ENCODE data around the gene SEMA3D. TPM values are rescaled to one million over a fixed set of nuclear protein-coding genes. Genes with fewer than 3 reads are reported as not detected.

The SEMA3D gene
- total RNA-seq, 4 donors from 2014 or later: 4.8 to 12.7 (median 9.8) TPM

DNA sequence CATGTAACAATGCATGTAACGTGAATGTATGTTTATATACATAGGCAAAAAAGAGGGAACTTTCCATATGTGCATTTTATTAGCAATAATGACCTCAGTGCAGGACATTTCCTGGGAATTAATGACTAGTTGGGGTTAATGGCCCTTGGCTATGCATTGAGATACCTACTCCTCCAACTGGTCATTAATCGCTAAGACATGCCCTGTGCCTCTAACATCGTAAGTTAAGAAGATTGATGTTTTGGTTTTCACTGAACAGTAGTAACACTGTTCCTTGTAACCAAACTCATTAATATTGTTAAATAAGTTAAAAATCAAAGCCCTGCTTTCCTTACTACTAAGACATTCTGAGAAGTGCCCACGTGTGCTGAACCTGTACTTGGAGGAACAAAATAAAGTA is 61.7 kb downstream of the SEMA3D start:
- whole genome bisulfite sequencing, 2 donors: 88 to 94% methylated on average over 4 of the region's 4 CpGs
- TF ChIP-seq, protein P1, sequence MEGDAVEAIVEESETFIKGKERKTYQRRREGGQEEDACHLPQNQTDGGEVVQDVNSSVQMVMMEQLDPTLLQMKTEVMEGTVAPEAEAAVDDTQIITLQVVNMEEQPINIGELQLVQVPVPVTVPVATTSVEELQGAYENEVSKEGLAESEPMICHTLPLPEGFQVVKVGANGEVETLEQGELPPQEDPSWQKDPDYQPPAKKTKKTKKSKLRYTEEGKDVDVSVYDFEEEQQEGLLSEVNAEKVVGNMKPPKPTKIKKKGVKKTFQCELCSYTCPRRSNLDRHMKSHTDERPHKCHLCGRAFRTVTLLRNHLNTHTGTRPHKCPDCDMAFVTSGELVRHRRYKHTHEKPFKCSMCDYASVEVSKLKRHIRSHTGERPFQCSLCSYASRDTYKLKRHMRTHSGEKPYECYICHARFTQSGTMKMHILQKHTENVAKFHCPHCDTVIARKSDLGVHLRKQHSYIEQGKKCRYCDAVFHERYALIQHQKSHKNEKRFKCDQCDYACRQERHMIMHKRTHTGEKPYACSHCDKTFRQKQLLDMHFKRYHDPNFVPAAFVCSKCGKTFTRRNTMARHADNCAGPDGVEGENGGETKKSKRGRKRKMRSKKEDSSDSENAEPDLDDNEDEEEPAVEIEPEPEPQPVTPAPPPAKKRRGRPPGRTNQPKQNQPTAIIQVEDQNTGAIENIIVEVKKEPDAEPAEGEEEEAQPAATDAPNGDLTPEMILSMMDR (IDR thresholded peaks at IDR 0.05): no peak
- TF ChIP-seq POLR2A (IDR thresholded peaks at IDR 0.05): no peak
- no peaks in the 10 kb centered on the region for H3K4me1 ChIP-seq
- H3K27ac ChIP-seq: no peak overlapping the region
- no peaks in the 10 kb centered on the region for H3K36me3 ChIP-seq
- no peak overlapping the region for H3K4me3 ChIP-seq
- no peaks in the 10 kb centered on the region for H3K9me3 ChIP-seq
- no peak for DNase-seq (ENCODE audit: low spot score in 2 of 2)
- no peaks in the 10 kb centered on the region for H3K27me3 ChIP-seq

DNA sequence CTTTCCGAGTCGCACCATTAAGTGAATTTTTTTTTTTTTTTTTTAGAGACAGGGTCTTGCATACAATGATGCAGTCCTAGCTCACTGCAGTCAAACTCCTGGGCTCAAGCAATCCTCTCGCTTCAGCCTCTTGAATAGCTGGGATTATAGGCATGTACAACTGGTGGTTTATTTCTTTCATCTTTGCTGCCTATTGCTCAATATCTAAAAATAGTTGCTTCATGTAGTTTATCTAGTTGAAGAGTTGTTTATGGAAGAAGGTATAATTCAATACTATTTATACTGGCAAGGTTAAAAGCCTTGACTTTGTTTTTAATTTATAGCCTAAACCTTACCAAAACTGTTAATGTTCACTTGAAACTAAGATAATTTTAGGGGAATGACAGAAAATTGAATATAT is 66.9 kb downstream of the SEMA3D start:
- Histone ChIP-seq H3K9me3 (no peaks in the 10 kb centered on the region), H3K27me3 (no peaks in the 10 kb centered on the region), H3K4me1 (no peaks in the 10 kb centered on the region), H3K27ac (no peak overlapping the region), H3K4me3 (no peak overlapping the region), H3K36me3 (no peaks in the 10 kb centered on the region)
- WGBS, 2 donors: 98 to 100% methylated on average over 3 of the region's 3 CpGs
- no peak for DNase-seq (ENCODE audit: low spot score in 2 of 2)
- TF ChIP-seq POLR2A (IDR thresholded peaks at IDR 0.05) (no peak), EP300 (IDR thresholded peaks at IDR 0.05) (no peak)
- TF ChIP-seq, protein P1 (IDR thresholded peaks at IDR 0.05): no peak

DNA sequence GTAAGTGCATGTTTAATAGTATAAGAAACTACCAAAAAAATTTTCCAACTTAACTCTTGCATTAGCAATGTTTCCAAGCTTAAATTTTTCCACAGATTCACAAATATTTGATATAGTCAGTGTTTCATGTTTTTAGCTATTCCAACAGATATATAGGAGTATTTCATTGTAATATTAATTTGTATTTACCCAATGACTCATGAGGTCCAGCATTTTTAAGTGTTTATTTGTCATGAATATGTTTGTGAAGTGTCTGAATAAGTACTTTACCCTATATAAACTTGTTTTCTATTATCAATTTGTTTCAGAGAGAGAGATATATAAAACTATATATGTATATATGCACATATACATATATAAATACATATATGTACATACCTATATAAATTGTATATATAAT is 71.0 kb downstream of the SEMA3D start:
- no peak overlapping the region for H3K27ac ChIP-seq
- DNase-seq (ENCODE audit: low spot score in 2 of 2): no peak
- no peak overlapping the region for H3K4me3 ChIP-seq
- H3K4me1 ChIP-seq: no peaks in the 10 kb centered on the region
- TF ChIP-seq EP300 (IDR thresholded peaks at IDR 0.05) (no peak), POLR2A (IDR thresholded peaks at IDR 0.05) (no peak)
- TF ChIP-seq, protein P1 (IDR thresholded peaks at IDR 0.05): no peak
- no peaks in the 10 kb centered on the region for H3K36me3 ChIP-seq
- no peaks in the 10 kb centered on the region for H3K27me3 ChIP-seq
- H3K9me3 ChIP-seq: no peaks in the 10 kb centered on the region

DNA sequence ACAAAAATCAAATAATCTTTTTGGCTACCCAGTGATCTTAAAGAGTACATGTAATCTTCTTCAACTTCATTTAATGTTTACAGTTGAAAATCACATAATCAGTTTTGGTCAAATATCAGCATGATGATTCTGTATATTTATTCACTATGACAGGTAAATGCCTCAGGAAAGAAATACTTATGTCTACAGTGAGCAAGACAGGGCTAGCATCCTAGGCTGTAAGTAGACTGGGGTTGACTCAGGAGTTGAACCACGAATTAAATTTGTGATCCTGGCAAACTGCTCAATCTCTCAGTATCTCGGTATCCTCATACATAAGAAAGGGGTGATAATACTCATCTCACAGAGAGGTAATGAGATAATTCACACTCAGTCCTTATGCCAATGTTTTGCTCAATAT is 71.8 kb downstream of the SEMA3D start:
- Histone ChIP-seq H3K9me3 (no peaks in the 10 kb centered on the region), H3K36me3 (no peaks in the 10 kb centered on the region), H3K27ac (no peak overlapping the region), H3K27me3 (no peaks in the 10 kb centered on the region), H3K4me1 (no peaks in the 10 kb centered on the region), H3K4me3 (no peak overlapping the region)
- WGBS, 2 donors: 91 to 98% methylated on average over 2 of the region's 2 CpGs
- TF ChIP-seq, protein P1 (IDR thresholded peaks at IDR 0.05): no peak
- TF ChIP-seq EP300 (IDR thresholded peaks at IDR 0.05) (no peak), POLR2A (IDR thresholded peaks at IDR 0.05) (no peak)
- no peak for DNase-seq (ENCODE audit: low spot score in 2 of 2)

DNA sequence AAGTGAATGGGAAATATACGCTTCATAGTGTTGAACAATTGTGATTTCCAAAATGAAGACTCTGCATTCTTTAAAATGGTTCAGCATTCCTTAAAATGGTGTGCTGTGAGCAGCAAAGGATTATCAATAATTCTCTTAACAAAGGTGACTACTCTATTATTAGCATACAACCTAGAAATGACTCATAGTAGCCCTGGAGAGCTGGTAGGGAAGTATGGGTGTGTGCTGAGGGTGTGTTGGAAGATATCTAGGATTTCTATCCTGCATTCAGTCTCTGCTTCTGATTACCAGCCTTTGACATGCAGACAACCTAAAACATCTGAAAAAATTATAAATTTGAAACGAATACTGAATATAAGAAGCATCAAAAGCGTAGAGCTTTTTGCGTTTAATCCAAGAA is 72.5 kb downstream of the SEMA3D start:
- Histone ChIP-seq H3K27me3 (no peaks in the 10 kb centered on the region), H3K4me3 (no peak overlapping the region), H3K27ac (no peak overlapping the region), H3K36me3 (no peaks in the 10 kb centered on the region), H3K4me1 (no peaks in the 10 kb centered on the region), H3K9me3 (no peaks in the 10 kb centered on the region)
- 88 to 95% methylated on average over 4 of the region's 4 CpGs for WGBS, 2 donors
- no peak for DNase-seq (ENCODE audit: low spot score in 2 of 2)
- no peak for TF ChIP-seq POLR2A (IDR thresholded peaks at IDR 0.05)

DNA sequence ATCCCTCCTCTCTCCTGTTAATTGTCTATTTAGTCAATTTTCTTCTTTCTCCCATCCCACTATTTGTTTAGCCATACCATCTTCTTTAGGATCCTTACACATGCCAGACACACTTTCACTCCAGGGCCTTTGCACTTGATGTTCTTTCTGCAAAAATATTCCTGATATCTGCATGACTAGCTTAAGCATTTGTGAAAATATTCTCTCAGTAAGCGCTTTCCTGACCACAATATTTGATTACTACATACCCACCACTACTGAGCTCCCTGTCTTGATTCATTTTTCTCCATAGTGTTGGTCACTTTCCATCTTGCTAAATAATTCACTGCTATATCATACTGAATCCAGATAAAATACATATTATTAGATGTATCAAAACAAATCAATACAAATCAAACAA is 75.1 kb downstream of the SEMA3D start:
- DNase-seq (ENCODE audit: low spot score in 2 of 2): no peak
- 88 to 91% methylated on average over 1 of the region's 1 CpG for WGBS, 2 donors
- Histone ChIP-seq H3K9me3 (no peaks in the 10 kb centered on the region), H3K36me3 (no peaks in the 10 kb centered on the region), H3K27me3 (no peaks in the 10 kb centered on the region), H3K4me3 (no peak overlapping the region), H3K27ac (no peak overlapping the region), H3K4me1 (no peaks in the 10 kb centered on the region)
- no peak for TF ChIP-seq POLR2A (IDR thresholded peaks at IDR 0.05)
- TF ChIP-seq, protein P1 (IDR thresholded peaks at IDR 0.05): no peak
- no peak for TF ChIP-seq EP300 (IDR thresholded peaks at IDR 0.05)

All from tibial nerve (tissue), 4 donors.